ENCODE results near the gene VEPH1.

The VEPH1 gene

GRCh38 chr3:157502916-157503595 lies at the start of gene VEPH1:
TSS of gene VEPH1 (minus strand) at chr3:157503416. CDS start at chr3:157495349, 8,067 bp downstream.
- H3K36me3 ChIP-seq (ENCODE audit: control insufficient read depth in 2 of 2, insufficient read depth in 2 of 2, low read length in 2 of 2), result no peaks in the 10 kb centered on the region
- no peak within 1 kb of the TSS for H3K27ac ChIP-seq (ENCODE audit: low read length)
- H3K27me3 ChIP-seq (ENCODE audit: control insufficient read depth in 1 of 2, insufficient read depth in 2 of 2, low read length in 2 of 2), result peaks cover 0 to 8% of the 10 kb centered on the region in 2 donors
- H3K9ac ChIP-seq (ENCODE audit: low read length in 2 of 2), result no peak within 1 kb of the TSS
- peaks cover 6% of the 10 kb centered on the region for H3K4me1 ChIP-seq (ENCODE audit: control insufficient read depth, insufficient read depth, low read length)
- H3K9me3 ChIP-seq (ENCODE audit: control insufficient read depth in 2 of 2, low read length in 2 of 2), result no peaks in the 10 kb centered on the region
- no peak within 1 kb of the TSS for H3K4me3 ChIP-seq (ENCODE audit: low read length in 2 of 2)

GRCh38 chr3:157551961-157552360 lies 48.7 kb upstream of the VEPH1 start:
- Histone ChIP-seq H3K27ac (ENCODE audit: low read length) (no peak overlapping the region), H3K4me1 (ENCODE audit: control insufficient read depth, insufficient read depth, low read length) (no peaks in the 10 kb centered on the region), H3K4me3 (ENCODE audit: low read length in 2 of 2) (no peak overlapping the region), H3K9me3 (ENCODE audit: control insufficient read depth in 2 of 2, low read length in 2 of 2) (peaks cover 0 to 2% of the 10 kb centered on the region in 2 donors), H3K9ac (ENCODE audit: low read length in 2 of 2) (no peak overlapping the region), H3K27me3 (ENCODE audit: control insufficient read depth in 1 of 2, insufficient read depth in 2 of 2, low read length in 2 of 2) (no peaks in the 10 kb centered on the region), H3K36me3 (ENCODE audit: control insufficient read depth in 2 of 2, insufficient read depth in 2 of 2, low read length in 2 of 2) (no peaks in the 10 kb centered on the region)

- Histone ChIP-seq H3K27ac (ENCODE audit: low read length) (no peak overlapping the region), H3K36me3 (ENCODE audit: control insufficient read depth in 2 of 2, insufficient read depth in 2 of 2, low read length in 2 of 2) (no peaks in the 10 kb centered on the region), H3K4me1 (ENCODE audit: control insufficient read depth, insufficient read depth, low read length) (no peaks in the 10 kb centered on the region), H3K4me3 (ENCODE audit: low read length in 2 of 2) (no peak overlapping the region), H3K9me3 (ENCODE audit: control insufficient read depth in 2 of 2, low read length in 2 of 2) (peaks cover 0 to 2% of the 10 kb centered on the region in 2 donors), H3K27me3 (ENCODE audit: control insufficient read depth in 1 of 2, insufficient read depth in 2 of 2, low read length in 2 of 2) (no peaks in the 10 kb centered on the region), H3K9ac (ENCODE audit: low read length in 2 of 2) (no peak overlapping the region)
Measured at GRCh38 chr3:157549498-157549897, 46.3 kb upstream of the VEPH1 start.

- no peak overlapping the region for H3K27ac ChIP-seq (ENCODE audit: low read length)
- H3K9ac ChIP-seq (ENCODE audit: low read length in 2 of 2), result no peak overlapping the region
- H3K27me3 ChIP-seq (ENCODE audit: control insufficient read depth in 1 of 2, insufficient read depth in 2 of 2, low read length in 2 of 2), result peaks cover 0 to 2% of the 10 kb centered on the region in 2 donors
- H3K36me3 ChIP-seq (ENCODE audit: control insufficient read depth in 2 of 2, insufficient read depth in 2 of 2, low read length in 2 of 2), result no peaks in the 10 kb centered on the region
- H3K4me1 ChIP-seq (ENCODE audit: control insufficient read depth, insufficient read depth, low read length), result peaks cover 4% of the 10 kb centered on the region
- H3K4me3 ChIP-seq (ENCODE audit: low read length in 2 of 2), result peak overlapping the region in 1 of 2 donors; percentile 16
- peaks cover 2 to 4% of the 10 kb centered on the region in 2 donors for H3K9me3 ChIP-seq (ENCODE audit: control insufficient read depth in 2 of 2, low read length in 2 of 2)
Measured at GRCh38 chr3:157544501-157545130, 41.4 kb upstream of the VEPH1 start.

GRCh38 chr3:157543501-157544035 lies 40.4 kb upstream of the VEPH1 start:
- H3K27ac ChIP-seq (ENCODE audit: low read length), result no peak overlapping the region
- peaks cover 2 to 4% of the 10 kb centered on the region in 2 donors for H3K9me3 ChIP-seq (ENCODE audit: control insufficient read depth in 2 of 2, low read length in 2 of 2)

GRCh38 chr3:157542711-157543500 lies 39.7 kb upstream of the VEPH1 start:
- Histone ChIP-seq H3K9ac (ENCODE audit: low read length in 2 of 2) (no peak overlapping the region), H3K4me3 (ENCODE audit: low read length in 2 of 2) (peak overlapping the region; percentile 48 to 67), H3K4me1 (ENCODE audit: control insufficient read depth, insufficient read depth, low read length) (peaks cover 4% of the 10 kb centered on the region), H3K36me3 (ENCODE audit: control insufficient read depth in 2 of 2, insufficient read depth in 2 of 2, low read length in 2 of 2) (no peaks in the 10 kb centered on the region), H3K9me3 (ENCODE audit: control insufficient read depth in 2 of 2, low read length in 2 of 2) (peaks cover 2 to 4% of the 10 kb centered on the region in 2 donors), H3K27ac (ENCODE audit: low read length) (no peak overlapping the region), H3K27me3 (ENCODE audit: control insufficient read depth in 1 of 2, insufficient read depth in 2 of 2, low read length in 2 of 2) (peaks cover 0 to 2% of the 10 kb centered on the region in 2 donors)

More at GRCh38 chr3:157543501-157544035, 40.4 kb upstream of the VEPH1 start:
- Histone ChIP-seq H3K9ac (ENCODE audit: low read length in 2 of 2) (no peak overlapping the region), H3K36me3 (ENCODE audit: control insufficient read depth in 2 of 2, insufficient read depth in 2 of 2, low read length in 2 of 2) (no peaks in the 10 kb centered on the region), H3K4me3 (ENCODE audit: low read length in 2 of 2) (peak overlapping the region; percentile 48 to 67), H3K27me3 (ENCODE audit: control insufficient read depth in 1 of 2, insufficient read depth in 2 of 2, low read length in 2 of 2) (peaks cover 0 to 2% of the 10 kb centered on the region in 2 donors), H3K4me1 (ENCODE audit: control insufficient read depth, insufficient read depth, low read length) (peaks cover 4% of the 10 kb centered on the region)

GRCh38 chr3:157541506-157542236 lies 38.5 kb upstream of the VEPH1 start:
- Histone ChIP-seq H3K4me3 (ENCODE audit: low read length in 2 of 2) (no peak overlapping the region), H3K4me1 (ENCODE audit: control insufficient read depth, insufficient read depth, low read length) (peaks cover 4% of the 10 kb centered on the region), H3K27ac (ENCODE audit: low read length) (no peak overlapping the region), H3K9me3 (ENCODE audit: control insufficient read depth in 2 of 2, low read length in 2 of 2) (peaks cover 2 to 4% of the 10 kb centered on the region in 2 donors), H3K27me3 (ENCODE audit: control insufficient read depth in 1 of 2, insufficient read depth in 2 of 2, low read length in 2 of 2) (peaks cover 0 to 2% of the 10 kb centered on the region in 2 donors), H3K36me3 (ENCODE audit: control insufficient read depth in 2 of 2, insufficient read depth in 2 of 2, low read length in 2 of 2) (no peaks in the 10 kb centered on the region), H3K9ac (ENCODE audit: low read length in 2 of 2) (no peak overlapping the region)

- H3K4me1 ChIP-seq (ENCODE audit: control insufficient read depth, insufficient read depth, low read length), result peaks cover 4% of the 10 kb centered on the region
- H3K9ac ChIP-seq (ENCODE audit: low read length in 2 of 2), result no peak overlapping the region
- H3K27ac ChIP-seq (ENCODE audit: low read length), result no peak overlapping the region
- no peak overlapping the region for H3K4me3 ChIP-seq (ENCODE audit: low read length in 2 of 2)
- H3K9me3 ChIP-seq (ENCODE audit: control insufficient read depth in 2 of 2, low read length in 2 of 2), result peaks cover 2 to 4% of the 10 kb centered on the region in 2 donors
- peaks cover 0 to 2% of the 10 kb centered on the region in 2 donors for H3K27me3 ChIP-seq (ENCODE audit: control insufficient read depth in 1 of 2, insufficient read depth in 2 of 2, low read length in 2 of 2)
- H3K36me3 ChIP-seq (ENCODE audit: control insufficient read depth in 2 of 2, insufficient read depth in 2 of 2, low read length in 2 of 2), result no peaks in the 10 kb centered on the region
Measured at GRCh38 chr3:157540656-157541055, 37.4 kb upstream of the VEPH1 start.

- Histone ChIP-seq H3K9me3 (ENCODE audit: control insufficient read depth in 2 of 2, low read length in 2 of 2) (no peaks in the 10 kb centered on the region), H3K4me1 (ENCODE audit: control insufficient read depth, insufficient read depth, low read length) (no peaks in the 10 kb centered on the region), H3K4me3 (ENCODE audit: low read length in 2 of 2) (no peak overlapping the region), H3K27ac (ENCODE audit: low read length) (no peak overlapping the region), H3K9ac (ENCODE audit: low read length in 2 of 2) (no peak overlapping the region), H3K36me3 (ENCODE audit: control insufficient read depth in 2 of 2, insufficient read depth in 2 of 2, low read length in 2 of 2) (no peaks in the 10 kb centered on the region), H3K27me3 (ENCODE audit: control insufficient read depth in 1 of 2, insufficient read depth in 2 of 2, low read length in 2 of 2) (no peaks in the 10 kb centered on the region)
Measured at GRCh38 chr3:157535667-157536066, 32.5 kb upstream of the VEPH1 start.

- no peak overlapping the region for H3K27ac ChIP-seq (ENCODE audit: low read length)
- H3K4me3 ChIP-seq (ENCODE audit: low read length in 2 of 2), result no peak overlapping the region
- no peaks in the 10 kb centered on the region for H3K9me3 ChIP-seq (ENCODE audit: control insufficient read depth in 2 of 2, low read length in 2 of 2)
- H3K4me1 ChIP-seq (ENCODE audit: control insufficient read depth, insufficient read depth, low read length), result no peaks in the 10 kb centered on the region
- H3K36me3 ChIP-seq (ENCODE audit: control insufficient read depth in 2 of 2, insufficient read depth in 2 of 2, low read length in 2 of 2), result no peaks in the 10 kb centered on the region
- no peaks in the 10 kb centered on the region for H3K27me3 ChIP-seq (ENCODE audit: control insufficient read depth in 1 of 2, insufficient read depth in 2 of 2, low read length in 2 of 2)
- no peak overlapping the region for H3K9ac ChIP-seq (ENCODE audit: low read length in 2 of 2)
Measured at GRCh38 chr3:157534725-157535161, 31.5 kb upstream of the VEPH1 start.
